HUES48 (cell line): Measurements from ENCODE around the gene SLC48A1.

Experiments
- H3K27ac ChIP-seq: one replicate; pipeline ENCODE4 v1.7.0; 2013; ENCODE audit warnings: low read depth, low read length, inconsistent platforms
- H3K27me3 ChIP-seq: 2 replicates; pipeline ENCODE4 v1.6.1; 2013; ENCODE audit warnings: mild to moderate bottlenecking, low read length; ENCODE audit not compliant: control insufficient read depth, insufficient read depth
- H3K36me3 ChIP-seq: 2 replicates; pipeline ENCODE4 v1.6.1; 2013; ENCODE audit warnings: low read length; ENCODE audit not compliant: control insufficient read depth, insufficient read depth
- H3K4me1 ChIP-seq: 2 replicates; pipeline ENCODE4 v1.6.1; 2013; ENCODE audit warnings: mild to moderate bottlenecking, low read length; ENCODE audit not compliant: control insufficient read depth, insufficient read depth
- H3K4me3 ChIP-seq: 2 replicates; pipeline ENCODE4 v1.5.1; 2013; ENCODE audit warnings: mild to moderate bottlenecking, low read depth, low read length
- H3K9ac ChIP-seq: 2 replicates; pipeline ENCODE4 v1.6.1; 2013; ENCODE audit warnings: mild to moderate bottlenecking, low read depth, low read length, moderate library complexity
- H3K9me3 ChIP-seq: 2 replicates; pipeline ENCODE4 v1.6.1; 2013; ENCODE audit warnings: low read length; ENCODE audit not compliant: control insufficient read depth, insufficient read depth

SLC48A1 gene

DNA sequence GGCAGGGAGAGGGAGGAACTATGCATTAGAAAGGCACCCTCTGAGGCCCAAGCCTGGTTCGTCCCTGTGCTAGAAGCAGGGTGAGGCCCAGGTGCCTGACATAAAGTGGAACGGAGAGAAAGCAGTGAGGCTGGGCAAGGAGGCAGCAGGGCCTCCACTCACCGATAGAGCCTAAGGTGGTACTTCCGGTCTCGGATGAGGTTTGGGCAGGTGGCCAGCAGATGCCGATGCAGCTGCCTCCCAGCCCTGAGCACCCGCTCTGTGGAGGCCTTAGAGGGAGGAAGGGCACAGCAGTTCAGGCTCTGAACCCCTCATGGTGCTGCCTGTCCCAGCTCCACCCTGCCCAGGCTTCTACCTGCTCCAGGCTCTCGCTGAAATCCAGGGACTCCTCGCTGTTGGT lies 21.5 kb upstream of the SLC48A1 start:
- Histone ChIP-seq H3K27me3 (no peaks in the 10 kb centered on the region), H3K4me1 (peaks cover 17% of the 10 kb centered on the region), H3K27ac (no peak overlapping the region), H3K36me3 (no peaks in the 10 kb centered on the region), H3K9me3 (no peaks in the 10 kb centered on the region), H3K4me3 (no peak overlapping the region), H3K9ac (no peak overlapping the region)

DNA sequence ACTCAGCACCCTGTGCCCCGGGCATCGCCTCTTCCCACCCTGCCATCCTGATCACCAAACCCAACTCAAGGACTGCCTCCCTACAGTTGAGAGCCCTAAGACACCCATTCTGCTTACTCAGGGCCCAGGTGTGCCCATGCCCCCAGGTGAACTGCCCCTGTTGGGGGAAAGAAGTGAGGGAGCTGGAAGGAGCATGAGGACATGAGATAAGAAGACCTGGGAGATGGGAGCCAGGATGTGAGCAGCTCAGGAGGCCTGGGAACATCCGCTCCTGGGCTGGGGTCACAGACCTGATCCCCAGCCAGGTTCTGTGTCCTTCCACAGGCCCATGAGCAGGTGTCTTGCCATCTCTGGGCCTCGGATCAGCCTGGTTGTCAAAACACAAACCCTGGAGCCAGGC lies 20.9 kb upstream of the SLC48A1 start:
- no peak overlapping the region for H3K27ac ChIP-seq
- H3K4me1 ChIP-seq, result peaks cover 17% of the 10 kb centered on the region
- no peaks in the 10 kb centered on the region for H3K27me3 ChIP-seq
- no peaks in the 10 kb centered on the region for H3K9me3 ChIP-seq
- no peak overlapping the region for H3K9ac ChIP-seq
- H3K36me3 ChIP-seq, result no peaks in the 10 kb centered on the region
- no peak overlapping the region for H3K4me3 ChIP-seq

DNA sequence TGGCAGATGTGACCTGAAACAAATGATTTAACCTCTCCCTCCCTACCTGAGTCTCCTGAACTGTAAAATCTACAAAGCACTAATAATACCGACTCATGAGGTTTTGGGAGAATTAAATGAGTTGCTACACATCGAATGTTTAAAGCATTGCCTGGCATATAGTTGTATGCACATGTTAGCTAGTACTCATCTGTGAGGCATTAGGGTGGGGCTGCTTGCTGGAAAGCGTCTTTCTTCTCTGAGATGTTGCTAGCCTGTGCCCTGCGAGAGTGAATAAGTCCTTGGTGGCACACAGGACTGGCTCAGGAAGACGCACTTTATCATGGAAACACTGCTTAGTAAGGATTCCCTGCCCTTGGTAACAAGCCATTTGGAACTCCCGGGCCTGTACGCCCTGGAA lies 20.5 kb upstream of the SLC48A1 start:
- peaks cover 17% of the 10 kb centered on the region for H3K4me1 ChIP-seq
- H3K27me3 ChIP-seq, result 0 out of 2 replicates have a peak, but pooled peaks cover under 1% of the 10 kb centered on the region
- H3K9me3 ChIP-seq, result no peaks in the 10 kb centered on the region
- no peak overlapping the region for H3K4me3 ChIP-seq
- no peak overlapping the region for H3K9ac ChIP-seq
- no peak overlapping the region for H3K27ac ChIP-seq
- no peaks in the 10 kb centered on the region for H3K36me3 ChIP-seq

DNA sequence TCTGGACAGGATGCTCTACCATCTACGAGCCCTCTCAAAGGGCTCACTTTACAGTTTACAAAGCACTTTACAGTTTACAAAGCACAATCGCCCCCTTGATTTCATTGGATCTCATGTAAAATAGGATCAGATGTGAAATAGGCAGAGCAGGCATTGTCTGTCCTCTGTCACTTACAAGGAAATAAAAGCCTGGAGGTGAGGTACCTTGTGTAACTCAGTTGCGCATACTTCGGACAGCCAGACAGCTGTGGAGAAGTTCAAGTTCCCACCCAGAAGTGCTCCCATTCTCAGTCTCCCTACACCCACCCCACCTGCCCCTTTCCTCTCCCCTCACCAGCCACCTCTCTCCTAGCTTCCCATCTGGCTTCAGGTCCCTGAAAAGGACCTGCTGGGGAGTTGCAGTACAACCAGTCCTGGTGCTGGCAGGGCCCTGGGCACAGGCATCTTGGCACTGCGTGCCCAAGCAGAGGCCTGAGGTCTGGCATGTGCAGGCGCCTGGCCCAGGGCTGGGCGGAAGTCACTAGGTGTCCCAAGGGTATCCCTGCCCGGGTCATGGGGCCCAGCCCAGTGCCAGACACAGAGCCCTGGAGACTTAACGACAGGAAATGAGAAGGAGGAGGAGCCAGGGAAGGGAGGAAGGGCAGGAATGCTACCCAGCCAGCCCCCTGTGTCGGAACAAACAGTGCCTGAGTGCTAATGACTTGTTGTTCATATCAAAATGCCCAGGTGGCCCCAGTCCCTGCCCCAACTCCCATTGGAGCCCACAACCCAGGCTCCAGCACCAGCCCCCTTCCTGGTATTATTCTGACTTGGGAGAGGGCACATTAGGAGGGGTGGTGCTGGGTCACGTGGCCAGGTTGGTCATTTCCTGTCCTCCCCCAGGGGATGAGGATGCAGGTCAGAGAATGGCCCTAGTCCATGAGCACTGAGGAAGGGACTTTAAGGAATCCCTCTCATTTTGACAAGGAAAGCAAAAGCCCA lies 19.7 kb upstream of the SLC48A1 start:
- Histone ChIP-seq H3K4me1 (peaks cover 24% of the 10 kb centered on the region), H3K9me3 (no peaks in the 10 kb centered on the region), H3K9ac (no peak overlapping the region), H3K27ac (peak overlapping the region; percentile 21), H3K27me3 (peaks cover 6% of the 10 kb centered on the region; the same call in 1 of the 2 replicates), H3K4me3 (no peak overlapping the region), H3K36me3 (no peaks in the 10 kb centered on the region)

DNA sequence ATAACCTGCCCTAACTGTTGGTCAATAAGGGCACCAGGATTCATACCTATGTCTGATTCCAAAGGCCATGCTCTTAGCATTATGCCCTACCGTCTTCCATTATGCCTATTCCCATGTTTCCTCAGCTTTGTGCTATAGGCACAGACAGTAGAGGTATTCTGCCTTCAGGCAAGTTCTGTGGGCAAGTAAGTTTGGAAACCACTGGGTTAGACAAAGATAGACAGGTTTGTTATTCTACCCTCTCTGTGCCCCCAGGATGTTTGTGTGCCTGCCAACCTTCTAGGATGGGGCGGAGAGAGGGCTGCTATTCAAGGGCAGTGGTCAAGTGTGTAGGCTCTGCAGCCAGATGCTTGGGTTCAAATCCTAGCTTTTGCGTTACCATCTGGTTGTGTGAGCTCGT lies 18.9 kb upstream of the SLC48A1 start:
- Histone ChIP-seq H3K4me3 (no peak overlapping the region), H3K27ac (no peak overlapping the region), H3K9me3 (no peaks in the 10 kb centered on the region), H3K36me3 (no peaks in the 10 kb centered on the region), H3K27me3 (peaks cover 6% of the 10 kb centered on the region; the same call in 1 of the 2 replicates), H3K9ac (no peak overlapping the region), H3K4me1 (peaks cover 27% of the 10 kb centered on the region)

DNA sequence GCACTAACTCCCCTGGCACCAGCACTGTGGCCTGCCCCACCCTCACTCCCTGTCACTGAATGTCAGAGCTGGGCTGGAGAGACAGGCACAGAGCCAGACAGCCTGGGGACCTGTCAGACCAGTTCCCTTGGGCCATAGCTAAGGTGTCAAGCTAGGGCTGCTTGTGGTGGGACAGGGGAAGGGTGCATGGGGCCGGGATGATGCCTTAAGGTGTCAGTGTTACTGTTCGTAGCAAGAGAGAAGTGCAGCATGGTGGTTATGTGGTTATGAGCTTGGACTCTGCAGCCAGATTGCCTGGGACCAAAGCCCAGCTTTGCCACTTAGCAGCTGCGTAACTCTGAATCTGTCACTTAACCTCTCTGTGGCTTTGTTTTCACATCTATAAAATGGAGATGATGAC lies 18.2 kb upstream of the SLC48A1 start:
- H3K27me3 ChIP-seq, result peaks cover 6% of the 10 kb centered on the region; the same call in 1 of the 2 replicates
- no peak overlapping the region for H3K4me3 ChIP-seq
- no peaks in the 10 kb centered on the region for H3K9me3 ChIP-seq
- H3K4me1 ChIP-seq, result peaks cover 27% of the 10 kb centered on the region
- H3K36me3 ChIP-seq, result no peaks in the 10 kb centered on the region
- no peak overlapping the region for H3K9ac ChIP-seq
- H3K27ac ChIP-seq, result no peak overlapping the region

DNA sequence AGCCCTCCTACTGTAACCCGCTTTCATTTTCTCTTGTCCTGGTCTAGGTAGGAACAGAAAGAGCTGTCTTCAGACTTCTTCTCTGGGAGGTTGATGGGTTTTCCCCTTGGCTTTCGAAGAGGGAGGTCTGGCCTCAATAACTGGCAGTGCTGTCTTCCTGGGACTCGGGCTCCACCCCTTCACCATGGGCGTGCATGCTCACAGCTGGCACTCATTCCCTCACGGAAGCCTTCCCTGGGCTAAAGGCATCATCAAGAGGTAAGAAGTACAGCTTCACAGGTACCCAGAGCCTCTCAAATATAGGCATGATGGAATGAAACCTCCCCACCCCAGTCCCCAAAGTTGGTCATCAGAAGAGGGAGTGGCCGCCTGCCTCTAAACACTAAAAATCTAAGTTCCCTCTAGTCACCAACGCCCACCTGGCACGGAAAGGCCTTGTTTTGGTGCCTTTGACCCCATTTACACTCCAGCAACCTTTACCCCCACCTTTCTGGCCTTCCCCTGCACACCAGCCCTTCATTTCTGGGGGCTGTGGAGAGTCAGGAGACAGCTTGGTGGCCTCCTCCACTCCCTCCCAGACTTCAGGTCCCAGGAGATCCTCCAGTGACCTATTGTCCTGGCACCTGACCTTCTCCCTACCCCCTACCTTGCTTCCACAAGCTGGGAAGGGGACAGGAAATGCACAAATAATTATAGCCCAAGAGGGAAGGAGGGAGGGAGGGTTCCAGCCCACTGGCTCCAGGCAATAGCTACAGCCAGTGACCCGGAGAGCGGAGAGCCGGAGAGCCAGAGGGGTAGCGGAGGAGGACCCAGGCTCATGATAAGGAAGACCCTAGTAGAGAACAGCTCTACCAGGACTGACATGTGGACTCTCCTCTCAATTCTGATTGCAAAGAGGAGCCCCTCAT lies 17.1 kb upstream of the SLC48A1 start:
- Histone ChIP-seq H3K9ac (no peak overlapping the region), H3K36me3 (no peaks in the 10 kb centered on the region), H3K27me3 (peaks cover 6% of the 10 kb centered on the region; the same call in 1 of the 2 replicates), H3K27ac (no peak overlapping the region), H3K4me1 (peaks cover 27% of the 10 kb centered on the region), H3K4me3 (no peak overlapping the region), H3K9me3 (no peaks in the 10 kb centered on the region)

DNA sequence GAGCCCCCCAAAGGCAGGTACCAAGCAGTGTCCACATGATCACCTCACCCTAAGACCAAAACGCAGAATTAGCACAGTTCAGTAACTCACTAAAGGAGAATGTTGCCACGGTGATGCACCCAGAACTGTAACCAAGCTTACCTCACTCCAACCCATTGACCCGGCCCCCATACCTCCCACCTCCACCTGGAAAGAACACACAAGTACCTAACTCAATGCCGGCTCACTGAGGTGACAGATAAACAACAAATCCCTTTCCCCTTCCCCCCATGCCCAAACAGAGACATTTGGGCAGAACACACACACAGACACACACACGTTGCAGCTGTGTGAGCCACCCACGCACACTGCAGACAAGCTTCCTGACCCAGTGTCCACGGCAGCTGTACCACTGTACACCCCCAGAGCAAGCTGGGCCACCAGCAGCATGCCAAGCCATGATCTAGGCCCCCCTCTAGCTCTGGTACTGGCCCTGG lies 15.6 kb upstream of the SLC48A1 start:
- Histone ChIP-seq H3K9me3 (no peaks in the 10 kb centered on the region), H3K36me3 (no peaks in the 10 kb centered on the region), H3K9ac (no peak overlapping the region), H3K27me3 (peaks cover 6% of the 10 kb centered on the region; the same call in 1 of the 2 replicates), H3K4me3 (no peak overlapping the region; the same call in 1 of the 2 replicates), H3K27ac (no peak overlapping the region), H3K4me1 (peaks cover 27% of the 10 kb centered on the region)

DNA sequence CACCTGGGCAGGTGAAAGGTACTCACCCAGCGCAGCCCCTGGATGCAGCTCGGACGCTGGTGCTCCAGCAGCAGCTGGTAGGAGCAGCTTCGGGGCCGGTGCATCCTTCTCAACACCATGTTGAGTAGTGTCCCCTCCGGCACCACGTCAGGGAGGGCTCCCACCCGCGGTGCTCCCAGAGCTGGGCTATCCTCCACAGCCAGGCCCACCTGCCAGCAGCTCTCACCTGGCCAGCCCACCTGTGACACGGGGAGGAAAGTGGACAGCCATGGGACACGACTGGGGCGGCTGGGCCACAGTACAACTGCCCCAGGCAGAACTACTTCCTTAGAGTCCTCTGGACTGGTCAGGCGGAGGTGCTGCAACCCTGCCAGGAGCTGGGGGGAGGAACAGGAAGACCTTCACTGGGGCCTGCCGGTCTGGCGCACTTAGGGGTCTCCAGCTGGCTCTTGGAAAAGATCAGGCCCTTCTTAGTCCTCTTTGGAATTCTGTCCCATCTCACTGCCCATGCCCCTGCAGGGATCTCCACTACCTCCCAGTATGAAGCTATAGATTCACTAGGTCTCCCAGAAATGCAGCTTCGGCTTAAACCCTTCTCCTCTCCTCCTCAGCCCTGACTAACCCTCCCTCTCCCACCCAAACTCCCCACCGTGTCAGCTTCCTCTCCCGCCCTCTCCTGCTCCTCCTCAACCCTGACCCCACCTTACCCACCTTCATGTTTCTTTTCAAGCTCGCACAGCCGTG lies 15.0 kb upstream of the SLC48A1 start:
- peak overlapping the region; percentile 52 for H3K27ac ChIP-seq
- no peaks in the 10 kb centered on the region for H3K9me3 ChIP-seq
- H3K36me3 ChIP-seq, result no peaks in the 10 kb centered on the region
- peaks cover 6% of the 10 kb centered on the region; the same call in 1 of the 2 replicates for H3K27me3 ChIP-seq
- H3K4me1 ChIP-seq, result peaks cover 27% of the 10 kb centered on the region
- peak overlapping the region; percentile 71 for H3K4me3 ChIP-seq
- no peak overlapping the region for H3K9ac ChIP-seq

DNA sequence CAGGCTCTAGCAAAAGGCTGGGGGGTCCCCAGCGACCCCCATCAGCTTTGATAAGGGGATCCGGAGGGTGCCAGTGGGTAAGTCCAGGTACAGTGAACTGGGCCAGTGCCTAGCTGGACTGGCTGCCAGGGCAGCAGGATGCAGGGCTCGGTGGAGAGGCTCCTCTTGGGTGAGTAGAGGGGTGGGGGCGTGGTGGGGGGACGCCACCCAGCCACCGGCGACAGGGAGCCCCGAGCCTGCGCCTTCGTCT lies 14.5 kb upstream of the SLC48A1 start:
- Histone ChIP-seq H3K9me3 (no peaks in the 10 kb centered on the region), H3K27ac (peak overlapping the region; percentile 52), H3K36me3 (no peaks in the 10 kb centered on the region), H3K9ac (no peak overlapping the region), H3K27me3 (peaks cover 6% of the 10 kb centered on the region; the same call in 1 of the 2 replicates), H3K4me3 (peak overlapping the region; percentile 71), H3K4me1 (peaks cover 22% of the 10 kb centered on the region)
